ENCODE data around the gene KLHDC10.

KLHDC10 gene

GRCh38 chr7:130131964-130132875 lies 61.9 kb downstream of the KLHDC10 start:
- no peak for DNase-seq
- no peaks in the 10 kb centered on the region for H3K9me3 ChIP-seq
- H3K4me3 ChIP-seq (ENCODE audit: low read depth, low read length), result no peak overlapping the region
- no peaks in the 10 kb centered on the region for H3K27me3 ChIP-seq
- no peak for TF ChIP-seq CTCF (IDR thresholded peaks at IDR 0.05; ENCODE audit: low read depth, low read length)
- H3K4me1 ChIP-seq, result peaks cover 7% of the 10 kb centered on the region
- H3K36me3 ChIP-seq, result peaks cover 37% of the 10 kb centered on the region

GRCh38 chr7:130133029-130133782 lies 62.9 kb downstream of the KLHDC10 start:
- no peak for TF ChIP-seq CTCF (IDR thresholded peaks at IDR 0.05; ENCODE audit: low read depth, low read length)
- peaks cover 5% of the 10 kb centered on the region for H3K4me1 ChIP-seq
- peaks cover 37% of the 10 kb centered on the region for H3K36me3 ChIP-seq
- no peaks in the 10 kb centered on the region for H3K27me3 ChIP-seq
- DNase-seq, result no peak
- no peaks in the 10 kb centered on the region for H3K9me3 ChIP-seq
- H3K4me3 ChIP-seq (ENCODE audit: low read depth, low read length), result no peak overlapping the region

GRCh38 chr7:130134106-130134636 lies 63.8 kb downstream of the KLHDC10 start:
- Histone ChIP-seq H3K27me3 (no peaks in the 10 kb centered on the region), H3K9me3 (no peaks in the 10 kb centered on the region), H3K36me3 (peaks cover 34% of the 10 kb centered on the region), H3K4me3 (ENCODE audit: low read depth, low read length) (no peak overlapping the region), H3K4me1 (peaks cover 5% of the 10 kb centered on the region)
- no peak for TF ChIP-seq CTCF (IDR thresholded peaks at IDR 0.05; ENCODE audit: low read depth, low read length)
- no peak for DNase-seq

- H3K36me3 ChIP-seq, result peaks cover 28% of the 10 kb centered on the region
- peaks cover 5% of the 10 kb centered on the region for H3K4me1 ChIP-seq
- H3K27me3 ChIP-seq, result no peaks in the 10 kb centered on the region
- DNase-seq, result no peak
- H3K9me3 ChIP-seq, result no peaks in the 10 kb centered on the region
- no peak overlapping the region for H3K4me3 ChIP-seq (ENCODE audit: low read depth, low read length)
- no peak for TF ChIP-seq CTCF (IDR thresholded peaks at IDR 0.05; ENCODE audit: low read depth, low read length)
Observed at GRCh38 chr7:130134726-130135125, 64.4 kb downstream of the KLHDC10 start.

- TF ChIP-seq CTCF (IDR thresholded peaks at IDR 0.05; ENCODE audit: low read depth, low read length), result no peak
- no peaks in the 10 kb centered on the region for H3K27me3 ChIP-seq
- H3K9me3 ChIP-seq, result no peaks in the 10 kb centered on the region
- DNase-seq, result no peak
- H3K36me3 ChIP-seq, result peaks cover 26% of the 10 kb centered on the region
- H3K4me1 ChIP-seq, result peaks cover 5% of the 10 kb centered on the region
- no peak overlapping the region for H3K4me3 ChIP-seq (ENCODE audit: low read depth, low read length)
Observed at GRCh38 chr7:130135208-130136205, 65.2 kb downstream of the KLHDC10 start.
